Esophagus muscularis mucosa (tissue), 4 donors: ENCODE measurements around the gene TAS1R2. TPM values are rescaled to one million over a fixed set of nuclear protein-coding genes. Genes with fewer than 3 reads are reported as not detected.

ENCODE experiments used
- DNase-seq: peaks from one replicate; pipeline ENCODE4 v3.0.0-alpha.2; 2017; ENCODE audit errors: extremely low spot score
- H3K27ac ChIP-seq, 4 donors: fragments of 200-600 bp; sonication (generic); replicated peaks in 1 of 4; 1 replicate in 3 of 4; 2 replicates in 1 of 4; pipeline ENCODE4 v1.5.1; 2016 to 2019; ENCODE audit warnings: mild to moderate bottlenecking in 1 of 4
- H3K27me3 ChIP-seq, 4 donors: fragments of 200-600 bp; sonication (generic); one replicate each; pipeline versions ENCODE4 v1.5.1 to v1.6.0; 2016 to 2019
- H3K36me3 ChIP-seq, 4 donors: fragments of 200-600 bp; sonication (generic); one replicate each; pipeline ENCODE4 v1.5.1; 2016 to 2019
- H3K4me1 ChIP-seq, 4 donors: fragments of 200-600 bp; sonication (generic); one replicate each; pipeline ENCODE4 v1.5.1; 2016 to 2019
- H3K4me3 ChIP-seq, 4 donors: fragments of 200-600 bp; sonication (generic); 1 replicate in 2 of 4; 2 replicates in 2 of 4; pipeline ENCODE4 v1.5.1; 2016 to 2019; ENCODE audit warnings: mild to moderate bottlenecking in 4 of 4, moderate library complexity in 1 of 4
- H3K9me3 ChIP-seq, 4 donors: fragments of 200-600 bp; sonication (generic); 1 replicate in 3 of 4; 2 replicates in 1 of 4; pipeline ENCODE4 v1.5.1; 2016 to 2019
- EP300 ChIP-seq: sonication (generic); formaldehyde crosslinking; IDR thresholded peaks from one replicate; pipeline ENCODE4 v1.6.1; 2017; ENCODE audit warnings: antibody characterized with exemption
- POLR2A ChIP-seq: fragments of 450-650 bp; IDR thresholded peaks from one replicate; pipeline ENCODE4 v1.6.1; 2017; ENCODE audit warnings: antibody characterized with exemption, moderate library complexity, mild to moderate bottlenecking, low read depth
- POLR2AphosphoS5 ChIP-seq, 2 donors: sonication (generic); formaldehyde crosslinking; IDR thresholded peaks; one replicate each; pipeline ENCODE4 v1.6.1; 2017; ENCODE audit warnings: antibody characterized with exemption in 2 of 2
- WGBS: methylation state at CpG from one replicate; pipeline ENCODE4 v1.1.5; 2018; 5-methylcytosine and 5-hydroxymethylcytosine counted together
- intact Hi-C: fragments of 100-400 bp; cut with DNase I; formaldehyde crosslinking; loops from one replicate; pipeline ENCODE4 v1.15.1; 2023
- total RNA-seq, 4 donors: library from RNA; depleted of rRNA; stranded (reverse); fragments of >200 nt; gene quantifications; one replicate each; pipeline versions ENCODE4 v1.1.0 to v1.2.1, GENCODE V29; 2016
- TF ChIP-seq, protein P1 (sequence below), 3 experiments: fragments of 200-600 bp in 2 of 3; fragments of 450-650 bp in 1 of 3; sonication (generic) in 2 of 3; IDR thresholded peaks; one replicate each; pipeline ENCODE4 v1.5.1; 2017 to 2019; ENCODE audit warnings: antibody characterized with exemption in 3 of 3, mild to moderate bottlenecking in 2 of 3, moderate library complexity in 1 of 3

The TAS1R2 gene
- total RNA-seq, 4 donors from 2014 or later = not detected

DNA sequence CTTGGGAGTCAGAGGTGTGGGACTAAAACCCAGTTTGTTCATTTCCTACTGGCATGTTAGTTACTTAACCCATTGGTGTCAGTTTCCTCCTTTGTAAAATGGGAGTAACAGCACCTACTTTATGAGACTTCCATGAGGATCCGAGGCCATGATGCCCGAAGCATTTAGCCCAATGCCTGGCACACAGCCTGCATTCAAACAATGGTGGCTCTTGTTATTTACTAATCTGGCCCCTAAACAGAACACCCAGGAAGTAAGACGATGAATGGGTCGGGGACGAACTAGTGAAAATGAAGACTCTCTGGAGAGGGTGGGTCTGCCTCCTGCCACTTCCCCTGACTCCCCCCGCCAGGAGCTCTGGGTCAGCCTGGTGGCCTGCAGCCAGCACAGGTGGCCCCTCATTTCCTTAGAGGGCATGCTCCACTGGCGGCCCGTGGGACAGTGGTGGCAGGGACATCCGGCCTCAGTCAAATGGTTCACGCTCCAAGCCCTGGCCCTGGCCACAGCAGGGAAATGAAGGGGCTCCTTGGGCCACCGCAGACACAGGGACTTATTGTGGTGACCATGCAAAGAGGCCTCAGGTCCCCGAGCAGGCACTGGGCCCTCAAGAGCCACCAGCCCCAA is 9.5 kb upstream of the TAS1R2 start:
- H3K9me3 ChIP-seq = no peaks in the 10 kb centered on the region
- no peak for TF ChIP-seq POLR2AphosphoS5 (IDR thresholded peaks at IDR 0.05)
- TF ChIP-seq POLR2A = no peak
- no peak for TF ChIP-seq EP300
- TF ChIP-seq, protein P1, sequence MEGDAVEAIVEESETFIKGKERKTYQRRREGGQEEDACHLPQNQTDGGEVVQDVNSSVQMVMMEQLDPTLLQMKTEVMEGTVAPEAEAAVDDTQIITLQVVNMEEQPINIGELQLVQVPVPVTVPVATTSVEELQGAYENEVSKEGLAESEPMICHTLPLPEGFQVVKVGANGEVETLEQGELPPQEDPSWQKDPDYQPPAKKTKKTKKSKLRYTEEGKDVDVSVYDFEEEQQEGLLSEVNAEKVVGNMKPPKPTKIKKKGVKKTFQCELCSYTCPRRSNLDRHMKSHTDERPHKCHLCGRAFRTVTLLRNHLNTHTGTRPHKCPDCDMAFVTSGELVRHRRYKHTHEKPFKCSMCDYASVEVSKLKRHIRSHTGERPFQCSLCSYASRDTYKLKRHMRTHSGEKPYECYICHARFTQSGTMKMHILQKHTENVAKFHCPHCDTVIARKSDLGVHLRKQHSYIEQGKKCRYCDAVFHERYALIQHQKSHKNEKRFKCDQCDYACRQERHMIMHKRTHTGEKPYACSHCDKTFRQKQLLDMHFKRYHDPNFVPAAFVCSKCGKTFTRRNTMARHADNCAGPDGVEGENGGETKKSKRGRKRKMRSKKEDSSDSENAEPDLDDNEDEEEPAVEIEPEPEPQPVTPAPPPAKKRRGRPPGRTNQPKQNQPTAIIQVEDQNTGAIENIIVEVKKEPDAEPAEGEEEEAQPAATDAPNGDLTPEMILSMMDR (IDR thresholded peaks at IDR 0.05) = no peak
- peaks cover 0 to 10% (median 0%) of the 10 kb centered on the region in 4 donors for H3K4me1 ChIP-seq
- no peak overlapping the region for H3K27ac ChIP-seq
- H3K36me3 ChIP-seq = peaks cover 0 to 18% (median 8%) of the 10 kb centered on the region in 4 donors
- peaks cover 0 to 19% (median 0%) of the 10 kb centered on the region in 4 donors for H3K27me3 ChIP-seq
- WGBS = 83% methylated on average over 10 of the region's 12 CpGs
- H3K4me3 ChIP-seq = no peak overlapping the region
- DNase-seq = no peak
- intact Hi-C loops = no loop called here

DNA sequence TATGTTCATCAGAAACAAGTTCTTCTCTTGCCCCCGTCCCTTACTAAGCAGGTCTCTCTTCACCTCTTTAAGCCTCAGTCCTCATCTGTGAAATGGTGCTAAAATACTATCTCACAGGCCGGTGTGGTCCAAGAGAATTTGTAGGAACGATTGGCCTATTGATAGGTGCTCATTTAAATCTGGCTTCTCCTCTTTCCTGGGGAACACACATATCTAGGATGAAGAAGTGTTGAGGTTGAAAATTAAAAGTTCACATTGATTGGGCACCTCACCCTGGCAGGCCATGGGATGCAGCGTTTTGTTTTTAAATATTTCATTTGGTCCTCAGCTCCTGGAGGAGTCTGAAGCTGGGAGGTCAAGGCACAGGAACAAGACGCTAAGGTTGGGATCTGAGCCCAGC is 8.9 kb upstream of the TAS1R2 start:
- Histone ChIP-seq H3K4me3 (no peak overlapping the region), H3K36me3 (peaks cover 0 to 15% (median 6%) of the 10 kb centered on the region in 4 donors), H3K27me3 (peaks cover 0 to 19% (median 0%) of the 10 kb centered on the region in 4 donors), H3K4me1 (peaks cover 0 to 10% (median 0%) of the 10 kb centered on the region in 4 donors), H3K27ac (no peak overlapping the region), H3K9me3 (no peaks in the 10 kb centered on the region)
- WGBS = 87% methylated on average over 5 of the region's 5 CpGs
- intact Hi-C loops = no loop called here
- TF ChIP-seq POLR2AphosphoS5 (IDR thresholded peaks at IDR 0.05) (no peak), EP300 (no peak), POLR2A (no peak)
- TF ChIP-seq, protein P1 (IDR thresholded peaks at IDR 0.05) = no peak
- no peak for DNase-seq

DNA sequence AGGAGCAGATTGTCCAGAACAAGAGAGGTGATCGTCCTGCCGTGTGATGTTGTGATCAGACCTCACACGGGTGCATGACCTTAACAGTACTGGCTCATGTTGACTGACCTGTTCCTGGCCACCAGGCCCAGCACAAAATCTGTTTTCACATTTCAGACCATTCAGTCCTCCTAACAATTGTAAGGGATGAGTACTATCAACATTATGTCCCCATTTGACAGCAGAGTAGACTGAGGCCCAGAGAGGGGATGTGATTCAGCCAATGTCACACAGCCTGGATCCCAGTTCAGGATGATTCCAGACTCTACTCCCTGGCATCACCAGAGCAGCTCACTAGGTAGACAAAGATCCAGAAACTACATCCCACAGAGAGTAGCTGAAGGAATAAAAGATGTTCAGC is 7.4 kb upstream of the TAS1R2 start:
- H3K27ac ChIP-seq = no peak overlapping the region
- no peak overlapping the region for H3K4me3 ChIP-seq
- H3K36me3 ChIP-seq = peaks cover 0 to under 1% (median 0%) of the 10 kb centered on the region in 4 donors
- peaks cover 0 to 19% (median 0%) of the 10 kb centered on the region in 4 donors for H3K27me3 ChIP-seq
- 86% methylated on average over 3 of the region's 3 CpGs for WGBS
- no peaks in the 10 kb centered on the region for H3K9me3 ChIP-seq
- TF ChIP-seq POLR2AphosphoS5 (IDR thresholded peaks at IDR 0.05) = no peak
- TF ChIP-seq EP300 = no peak
- TF ChIP-seq, protein P1 (IDR thresholded peaks at IDR 0.05) = no peak
- TF ChIP-seq POLR2A = no peak
- no peak for DNase-seq
- intact Hi-C loops = no loop called here
- H3K4me1 ChIP-seq = peaks cover 0 to 10% (median 0%) of the 10 kb centered on the region in 4 donors

DNA sequence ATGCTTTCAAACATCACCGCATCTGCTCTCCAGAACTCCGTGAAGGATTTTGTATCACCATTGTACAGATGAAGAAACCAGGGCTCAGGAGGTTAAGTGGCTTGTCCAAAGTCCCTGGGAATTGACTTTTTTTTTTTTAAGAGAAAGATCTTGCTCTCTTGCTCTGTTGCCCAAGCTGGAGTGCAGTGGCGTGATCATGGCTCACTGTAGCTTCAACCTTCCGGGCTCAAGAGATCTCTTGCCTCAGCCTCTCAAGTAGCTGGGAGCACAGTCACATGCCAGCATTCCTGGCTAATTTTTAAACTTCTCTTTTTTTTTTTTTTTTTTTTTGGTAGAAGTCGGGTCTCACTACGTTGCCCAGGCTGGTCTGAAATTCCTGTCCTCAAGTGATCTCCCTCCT is 6.9 kb upstream of the TAS1R2 start:
- no peaks in the 10 kb centered on the region for H3K9me3 ChIP-seq
- peaks cover 0 to 10% (median 0%) of the 10 kb centered on the region in 4 donors for H3K4me1 ChIP-seq
- intact Hi-C loops = no loop called here
- 92% methylated on average over 6 of the region's 6 CpGs for whole genome bisulfite sequencing
- no peak overlapping the region for H3K27ac ChIP-seq
- no peaks in the 10 kb centered on the region for H3K36me3 ChIP-seq
- TF ChIP-seq, protein P1 (IDR thresholded peaks at IDR 0.05) = no peak
- TF ChIP-seq EP300 (no peak), POLR2A (no peak), POLR2AphosphoS5 (IDR thresholded peaks at IDR 0.05) (no peak)
- DNase-seq = no peak
- no peak overlapping the region for H3K4me3 ChIP-seq
- H3K27me3 ChIP-seq = peaks cover 0 to 19% (median 0%) of the 10 kb centered on the region in 4 donors

DNA sequence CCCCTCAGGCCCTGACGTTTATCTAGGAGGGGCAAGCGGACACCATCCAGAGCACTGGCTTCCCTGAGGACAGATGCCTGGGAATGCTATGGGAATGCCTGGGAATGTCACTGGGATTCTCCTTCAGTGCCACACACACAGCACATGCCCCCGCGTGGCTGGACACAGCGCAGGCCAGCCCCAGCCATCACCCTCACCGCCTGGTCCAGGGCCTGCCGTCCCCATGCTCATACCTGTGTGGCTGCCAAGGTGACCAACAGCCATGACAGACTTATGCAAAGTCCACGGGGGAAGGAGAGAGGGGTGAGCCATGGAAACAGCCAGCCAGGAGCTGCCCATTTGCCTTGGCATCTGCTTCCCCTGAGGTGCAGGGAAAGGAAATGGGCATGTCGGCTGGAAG is 5.7 kb upstream of the TAS1R2 start:
- Histone ChIP-seq H3K9me3 (no peaks in the 10 kb centered on the region), H3K27me3 (peaks cover 0 to 19% (median 0%) of the 10 kb centered on the region in 4 donors), H3K36me3 (no peaks in the 10 kb centered on the region), H3K27ac (no peak overlapping the region), H3K4me1 (peaks cover 0 to 4% (median 0%) of the 10 kb centered on the region in 4 donors), H3K4me3 (no peak overlapping the region)
- WGBS = 89% methylated on average over 5 of the region's 9 CpGs
- DNase-seq = no peak
- TF ChIP-seq POLR2A (no peak), EP300 (no peak), POLR2AphosphoS5 (IDR thresholded peaks at IDR 0.05) (no peak)
- TF ChIP-seq, protein P1 (IDR thresholded peaks at IDR 0.05) = no peak
- intact Hi-C loops = no loop called here
